Stimulated activated CD8-positive, alpha-beta memory T cell treated with anti-CD3 and anti-CD28 coated beads, Interleukin-7, amount 100 ng/mL, for 1 hour (primary cell): ENCODE measurements around the gene IQSEC1.

Source experiments
- DNase-seq, 2 donors: peaks; one replicate each; pipeline ENCODE4 v3.0.0-alpha.2; 2020; ENCODE audit warnings: low read depth in 2 of 2

Gene IQSEC1

DNA sequence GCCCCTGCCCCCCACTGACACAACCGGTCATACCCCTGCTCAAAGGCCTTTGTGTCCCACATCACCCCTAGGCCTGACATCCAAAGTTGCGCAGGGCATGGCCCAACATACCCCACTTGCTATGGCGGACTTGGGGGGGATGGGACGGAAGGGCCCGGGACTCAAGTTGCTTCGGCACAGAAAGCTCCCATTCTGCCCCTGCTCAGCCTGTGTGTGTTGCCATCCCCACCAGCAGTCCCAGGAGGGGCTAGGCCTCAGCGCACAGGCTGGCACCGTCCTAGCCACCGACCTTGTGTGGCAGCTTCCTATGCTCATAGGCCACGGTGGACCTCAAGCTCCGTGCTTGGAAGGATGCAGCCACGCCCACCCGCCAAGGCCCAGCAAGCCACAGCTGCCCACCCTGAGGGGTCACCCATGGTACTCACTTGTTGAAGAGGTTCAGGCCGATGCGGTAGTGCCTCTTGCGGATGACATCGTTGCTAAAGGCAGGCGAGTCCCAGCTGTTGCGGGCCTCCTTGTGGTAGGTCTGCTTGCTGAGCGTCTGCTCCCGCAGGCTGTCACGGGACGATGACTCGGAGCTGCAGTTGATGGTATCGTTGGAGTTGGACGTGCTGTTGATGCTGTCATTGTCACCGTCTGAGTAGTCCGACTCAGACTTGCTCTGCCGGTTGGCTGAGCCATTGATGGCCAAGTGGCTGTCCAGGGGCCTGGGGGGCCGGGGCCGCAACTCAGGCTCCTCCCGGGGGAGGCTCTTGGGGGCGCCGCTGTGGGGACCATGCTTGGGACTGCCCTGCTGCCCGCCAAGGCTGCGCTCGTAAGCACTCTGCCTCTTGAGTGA, 138.0 kb downstream of the IQSEC1 start:
- no peak for DNase-seq

GRCh38 chr3:12934431-12934830, 138.8 kb downstream of the IQSEC1 start:
- DNase-seq: no peak

DNA sequence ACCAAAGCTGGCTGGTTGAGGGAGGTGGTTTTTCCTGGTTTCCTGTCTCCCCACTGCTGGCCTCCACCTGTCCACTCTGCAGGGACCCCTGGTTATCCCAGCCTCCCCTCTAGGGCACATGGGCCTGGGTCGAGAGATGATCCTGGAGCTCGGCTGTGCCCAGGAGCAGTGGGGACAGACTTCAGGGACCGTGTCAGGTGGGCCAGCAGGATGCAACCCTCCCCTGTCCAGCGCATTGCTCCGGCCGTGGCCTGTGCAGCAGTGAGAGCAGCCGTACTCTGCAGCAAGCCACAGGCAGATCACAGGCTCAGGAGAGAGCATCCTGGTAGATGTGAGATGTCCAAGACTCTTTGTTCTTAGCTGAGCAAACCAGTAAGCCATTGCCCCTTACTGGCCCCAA, 139.3 kb downstream of the IQSEC1 start:
- no peak for DNase-seq

GRCh38 chr3:12932754-12933153, 140.5 kb downstream of the IQSEC1 start:
- no peak for DNase-seq

- DNase-seq: no peak
Measured at GRCh38 chr3:12932347-12932746, 140.9 kb downstream of the IQSEC1 start.

DNA sequence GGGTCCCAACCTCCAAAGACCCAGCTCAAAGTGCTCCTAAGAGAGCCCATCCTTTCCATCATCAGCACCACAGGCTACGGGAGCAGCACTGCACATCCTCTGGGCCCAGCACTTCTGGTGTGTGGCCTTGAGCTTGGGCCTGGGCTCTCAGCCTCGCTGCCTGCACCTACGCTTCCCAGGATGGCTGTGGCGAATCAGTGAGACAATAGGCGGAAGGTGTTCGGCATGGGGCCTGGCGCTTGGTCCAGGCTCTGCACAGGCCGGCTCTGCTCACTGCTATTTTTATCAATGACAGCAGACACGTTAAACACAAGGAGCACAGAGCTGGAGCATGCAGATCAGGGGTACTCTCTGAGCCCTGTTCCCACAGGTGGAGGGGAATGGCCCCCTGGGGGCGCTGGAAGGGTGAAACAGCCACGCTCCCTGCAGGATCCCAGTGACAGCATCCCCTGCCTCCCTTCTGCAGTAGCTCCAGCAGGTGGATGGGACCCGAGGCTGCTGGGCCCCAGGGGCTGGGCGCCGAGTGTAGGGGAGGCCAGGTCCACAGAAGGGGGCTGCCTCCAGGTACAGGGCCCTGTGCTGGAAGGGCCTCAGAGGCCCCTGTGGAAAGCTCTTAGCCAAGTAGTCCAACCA, 141.8 kb downstream of the IQSEC1 start:
- no peak for DNase-seq

DNA sequence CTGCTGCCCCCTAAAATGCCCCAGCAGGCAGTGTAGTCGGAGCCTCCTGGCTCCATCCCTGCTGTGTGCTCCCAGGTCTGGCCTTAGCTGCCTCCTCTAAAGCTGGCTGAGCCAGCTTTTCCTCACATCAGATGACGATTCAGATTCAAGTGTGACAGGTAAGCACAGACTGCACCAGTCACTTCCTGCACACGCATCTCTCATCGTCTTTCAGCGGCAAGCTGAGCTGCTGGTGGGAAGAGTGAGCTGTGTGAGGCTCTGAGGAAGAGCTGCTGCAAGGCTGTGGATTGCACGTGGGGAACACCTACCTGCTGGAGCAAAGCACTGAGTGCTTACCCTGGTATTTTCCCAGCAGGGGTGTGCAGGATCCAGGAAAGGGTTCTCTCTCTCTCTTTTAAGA, 143.4 kb downstream of the IQSEC1 start:
- DNase-seq: no peak

- no peak for DNase-seq
Measured at GRCh38 chr3:12926660-12927059, 146.6 kb downstream of the IQSEC1 start.

GRCh38 chr3:12925648-12926047, 147.6 kb downstream of the IQSEC1 start:
- DNase-seq: no peak

GRCh38 chr3:12924437-12924836, 148.8 kb downstream of the IQSEC1 start:
- no peak for DNase-seq

GRCh38 chr3:12922881-12923431, 150.3 kb downstream of the IQSEC1 start:
- no peak for DNase-seq

GRCh38 chr3:12922306-12922705, 150.9 kb downstream of the IQSEC1 start:
- no peak for DNase-seq

DNA sequence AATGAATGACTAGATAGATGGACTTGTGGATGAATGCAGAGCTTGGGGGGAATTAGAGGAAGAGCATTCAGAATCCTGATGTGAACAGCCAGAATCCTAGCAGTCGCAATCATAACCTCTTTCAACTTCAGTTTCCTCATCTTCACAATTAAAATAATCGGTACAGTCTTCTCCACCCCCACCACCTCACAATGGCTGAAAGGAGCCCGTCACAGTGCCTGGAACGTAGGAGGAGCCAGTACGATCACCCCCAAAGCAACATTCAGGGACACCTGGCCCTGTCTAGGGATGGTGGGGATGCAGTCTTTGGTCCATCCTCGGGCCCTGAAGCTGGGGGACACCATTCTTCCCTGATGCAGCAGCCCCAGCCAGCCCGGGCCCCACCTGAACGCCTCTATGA, 151.5 kb downstream of the IQSEC1 start:
- DNase-seq: no peak

DNA sequence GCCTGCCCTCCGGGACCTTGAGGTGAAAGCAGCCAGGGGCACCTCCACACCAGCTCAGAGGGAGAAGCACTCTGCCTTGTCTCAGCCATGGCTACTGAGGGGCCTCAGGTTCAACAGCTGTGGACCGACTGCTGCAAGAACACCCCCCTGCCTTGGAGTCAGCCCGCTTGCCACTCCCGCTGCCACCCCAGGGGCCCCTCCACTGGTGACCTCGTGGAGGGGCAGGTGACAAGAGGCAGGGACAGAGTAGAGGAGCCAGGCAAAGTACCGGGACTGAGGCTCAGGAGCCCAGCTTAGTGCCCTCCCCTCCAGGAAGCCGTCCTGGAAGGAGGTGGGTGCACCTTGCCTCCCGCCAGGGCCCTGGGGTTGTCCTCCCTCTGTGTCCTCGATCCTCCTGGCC, 152.3 kb downstream of the IQSEC1 start:
- no peak for DNase-seq

GRCh38 chr3:12919205-12919604, 154.0 kb downstream of the IQSEC1 start:
- no peak for DNase-seq

GRCh38 chr3:12918231-12918630, 155.0 kb downstream of the IQSEC1 start:
- DNase-seq: no peak

- DNase-seq: peak in 1 of 2 donors; percentile 17
Measured at GRCh38 chr3:12916159-12916558, 157.1 kb downstream of the IQSEC1 start.

GRCh38 chr3:12914088-12914487, 159.1 kb downstream of the IQSEC1 start:
- no peak for DNase-seq

DNA sequence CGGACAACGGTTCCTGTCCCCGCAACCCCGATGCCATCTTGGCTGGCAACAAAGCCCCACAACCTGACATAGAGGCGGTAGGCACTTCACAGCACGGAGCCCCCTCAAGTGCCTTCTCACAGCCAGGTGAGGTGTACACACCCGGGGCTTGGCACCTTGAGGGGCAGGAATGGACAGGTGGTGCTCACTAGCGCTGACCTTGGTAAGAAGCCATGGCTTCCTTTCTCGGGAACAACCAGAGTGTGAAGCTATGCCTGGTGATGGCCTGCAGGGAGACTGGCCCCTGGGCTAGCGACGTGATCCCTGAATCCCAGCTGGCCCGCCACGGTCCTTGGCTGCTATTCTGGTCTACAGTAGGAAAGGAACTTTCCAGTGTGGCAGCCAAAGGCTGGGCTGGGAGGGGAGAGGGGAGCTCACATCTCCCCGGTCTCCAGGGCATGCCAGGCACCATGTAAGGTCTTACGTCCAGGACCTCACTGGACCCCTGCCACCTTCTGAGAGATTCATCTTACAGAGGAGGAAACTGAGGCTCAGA, 161.3 kb downstream of the IQSEC1 start:
- no peak for DNase-seq

DNA sequence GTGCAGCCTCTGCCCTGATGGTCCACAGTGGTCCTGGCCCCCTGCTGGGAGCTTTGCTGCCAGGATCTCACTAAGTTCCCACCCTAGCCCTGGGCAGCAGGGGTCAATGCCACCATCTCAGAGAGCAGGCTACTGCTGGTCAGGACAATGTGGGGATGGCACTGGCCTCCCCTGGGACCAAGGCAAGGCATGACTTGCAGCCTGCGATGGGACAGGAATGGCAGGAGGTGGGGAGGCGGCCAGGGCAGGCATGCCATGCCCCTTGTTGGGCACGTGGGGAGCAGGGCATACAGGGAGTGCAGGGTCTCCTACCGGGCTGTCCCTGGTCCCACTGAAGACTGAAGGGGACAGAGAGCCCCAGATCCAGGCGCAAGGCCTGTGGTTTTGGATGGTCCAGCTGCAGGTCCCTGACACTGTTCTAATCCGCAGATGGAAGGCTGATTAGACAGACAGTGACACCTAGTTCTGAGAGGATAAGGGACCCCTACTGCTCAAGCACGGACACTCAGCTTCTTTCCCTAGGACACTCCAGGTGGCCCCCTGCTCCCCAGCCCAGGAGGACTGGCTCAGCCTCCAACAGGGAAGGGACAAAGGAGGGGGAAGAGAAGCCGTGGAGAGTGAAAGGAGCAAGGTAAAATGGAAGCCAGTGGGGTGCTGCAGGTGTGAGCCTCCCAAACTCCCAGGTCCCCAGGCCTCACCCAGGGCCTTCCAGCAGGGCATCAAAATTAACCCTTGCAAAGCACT, 162.7 kb downstream of the IQSEC1 start:
- DNase-seq: no peak

DNA sequence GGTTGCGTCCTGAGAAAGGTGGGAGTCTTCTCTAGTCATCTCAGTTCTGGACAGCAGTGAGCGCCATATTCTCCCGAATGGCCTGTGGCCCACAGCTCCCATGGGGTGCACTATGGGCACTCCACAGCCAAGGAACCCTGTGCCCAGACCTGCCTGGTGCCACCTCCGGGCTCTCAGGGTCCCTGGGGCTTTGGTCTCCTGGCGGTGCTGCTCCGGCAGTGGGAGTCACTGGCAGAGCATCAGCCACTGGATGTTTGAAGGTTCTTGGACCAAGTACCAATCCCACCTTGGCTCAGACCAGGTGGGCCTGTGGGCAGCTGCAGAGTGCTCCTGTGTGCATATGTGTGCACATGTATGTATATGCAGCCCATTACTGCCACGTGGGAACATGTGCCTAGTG, 163.5 kb downstream of the IQSEC1 start:
- DNase-seq: no peak

GRCh38 chr3:12908859-12909258, 164.4 kb downstream of the IQSEC1 start:
- DNase-seq: no peak
